Testis (tissue), 2 donors: Measurements from ENCODE around the gene NACC2.

Experiments
- POLR2A ChIP-seq: fragments of 450-650 bp; IDR thresholded peaks from one replicate; pipeline ENCODE4 v1.6.1; 2017; ENCODE audit warnings: antibody characterized with exemption, mild to moderate bottlenecking, moderate library complexity
- TF ChIP-seq, protein P1 (sequence below), 3 experiments: fragments of 450-650 bp in 2 of 3; fragments of 200-600 bp in 1 of 3; sonication (generic) in 1 of 3; IDR thresholded peaks; one replicate each; pipeline ENCODE4 v1.5.1; 2016 to 2019; ENCODE audit warnings: antibody characterized with exemption in 3 of 3, mild to moderate bottlenecking in 2 of 3, moderate library complexity in 1 of 3

DNA sequence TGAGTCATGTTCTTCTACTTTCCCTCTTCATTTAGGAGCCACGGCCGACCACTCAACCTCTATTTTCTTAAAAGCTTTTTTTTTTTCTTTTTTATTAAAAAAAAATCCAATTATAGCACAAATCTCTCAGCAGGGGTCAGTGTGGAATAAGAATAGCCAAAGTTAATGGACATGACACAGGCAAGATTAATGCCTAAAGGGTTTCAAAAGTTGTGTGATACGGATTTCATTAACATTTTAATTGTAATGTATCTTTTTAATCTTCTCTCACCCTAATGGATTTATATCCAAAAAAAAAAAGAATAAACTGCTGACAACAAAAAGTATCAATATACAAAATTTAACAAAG, 5.4 kb downstream of the NACC2 start:
- TF ChIP-seq, protein P1, sequence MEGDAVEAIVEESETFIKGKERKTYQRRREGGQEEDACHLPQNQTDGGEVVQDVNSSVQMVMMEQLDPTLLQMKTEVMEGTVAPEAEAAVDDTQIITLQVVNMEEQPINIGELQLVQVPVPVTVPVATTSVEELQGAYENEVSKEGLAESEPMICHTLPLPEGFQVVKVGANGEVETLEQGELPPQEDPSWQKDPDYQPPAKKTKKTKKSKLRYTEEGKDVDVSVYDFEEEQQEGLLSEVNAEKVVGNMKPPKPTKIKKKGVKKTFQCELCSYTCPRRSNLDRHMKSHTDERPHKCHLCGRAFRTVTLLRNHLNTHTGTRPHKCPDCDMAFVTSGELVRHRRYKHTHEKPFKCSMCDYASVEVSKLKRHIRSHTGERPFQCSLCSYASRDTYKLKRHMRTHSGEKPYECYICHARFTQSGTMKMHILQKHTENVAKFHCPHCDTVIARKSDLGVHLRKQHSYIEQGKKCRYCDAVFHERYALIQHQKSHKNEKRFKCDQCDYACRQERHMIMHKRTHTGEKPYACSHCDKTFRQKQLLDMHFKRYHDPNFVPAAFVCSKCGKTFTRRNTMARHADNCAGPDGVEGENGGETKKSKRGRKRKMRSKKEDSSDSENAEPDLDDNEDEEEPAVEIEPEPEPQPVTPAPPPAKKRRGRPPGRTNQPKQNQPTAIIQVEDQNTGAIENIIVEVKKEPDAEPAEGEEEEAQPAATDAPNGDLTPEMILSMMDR (IDR thresholded peaks at IDR 0.05) = peak in 1 of 3 experiments; percentile 39
- TF ChIP-seq POLR2A = no peak
